ENCODE measurements around the gene GNB3.
"Not testable (repeated sequence)": the region's sequence is repeated elsewhere in the genome, so short reads cannot be mapped to it uniquely, and the experiment has no call there.

GNB3 gene

GRCh38 chr12:6863586-6864321, 23.0 kb downstream of the GNB3 start:
- no peak for DNase-seq

DNA sequence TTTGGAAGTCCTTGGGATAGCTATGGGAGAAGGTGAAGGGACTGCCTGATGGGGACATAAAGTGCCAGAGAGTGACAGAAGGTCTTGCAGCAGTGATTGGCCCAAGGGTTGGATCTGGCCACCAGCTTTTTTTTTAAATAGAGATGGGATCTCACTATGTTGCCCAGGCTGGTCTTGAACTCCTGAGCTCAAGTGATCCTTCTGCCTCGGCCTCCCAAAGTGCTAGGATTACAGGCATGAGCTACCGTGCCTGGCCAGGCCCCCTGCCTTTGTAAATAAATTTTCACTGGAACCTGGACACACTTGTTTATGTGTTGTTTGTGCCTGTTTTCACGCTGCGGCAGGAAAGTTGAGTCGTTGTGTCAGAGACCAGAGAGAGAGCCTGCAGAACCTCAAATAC, 24.6 kb downstream of the GNB3 start:
- not testable (repeated sequence) for DNase-seq

GRCh38 chr12:6866163-6866919, 25.6 kb downstream of the GNB3 start:
- DNase-seq, result no peak

DNA sequence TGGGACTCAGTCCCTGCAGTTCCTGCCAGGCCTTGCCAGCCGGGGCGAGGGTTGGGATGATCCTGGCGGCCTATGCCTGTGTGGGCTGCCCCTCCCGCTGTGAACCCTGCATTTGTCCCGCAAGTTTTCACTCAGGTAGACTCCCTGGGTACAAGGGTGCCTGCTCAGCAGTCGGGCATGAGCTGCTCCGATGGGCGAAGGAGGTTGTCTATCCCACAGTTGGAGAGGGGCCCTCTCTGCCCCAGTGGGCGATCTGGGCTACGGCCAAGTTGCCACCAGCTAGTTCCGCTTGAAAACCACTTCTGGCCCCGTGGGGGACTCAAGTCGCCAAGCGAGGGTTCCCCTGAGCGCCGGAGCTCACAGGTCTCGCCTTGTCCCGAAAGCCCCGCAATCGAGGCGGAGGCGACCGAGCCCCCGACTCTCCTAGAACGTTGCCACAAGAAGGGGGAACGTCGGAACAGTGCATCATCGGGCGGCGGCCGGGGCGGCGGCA, 26.2 kb downstream of the GNB3 start:
- DNase-seq, result no peak

- peak; percentile 89 for DNase-seq
Measured at GRCh38 chr12:6867413-6868210, 26.9 kb downstream of the GNB3 start, which contains the start of gene TPI1. TPI1 (plus strand) TSS chr12:6867531; CDS start chr12:6867567, 36 bp downstream.

GRCh38 chr12:6868211-6869048, 27.7 kb downstream of the GNB3 start:
- DNase-seq, result peak; percentile 11

GRCh38 chr12:6869049-6870021, 28.6 kb downstream of the GNB3 start:
- peak; percentile 90 for DNase-seq

DNA sequence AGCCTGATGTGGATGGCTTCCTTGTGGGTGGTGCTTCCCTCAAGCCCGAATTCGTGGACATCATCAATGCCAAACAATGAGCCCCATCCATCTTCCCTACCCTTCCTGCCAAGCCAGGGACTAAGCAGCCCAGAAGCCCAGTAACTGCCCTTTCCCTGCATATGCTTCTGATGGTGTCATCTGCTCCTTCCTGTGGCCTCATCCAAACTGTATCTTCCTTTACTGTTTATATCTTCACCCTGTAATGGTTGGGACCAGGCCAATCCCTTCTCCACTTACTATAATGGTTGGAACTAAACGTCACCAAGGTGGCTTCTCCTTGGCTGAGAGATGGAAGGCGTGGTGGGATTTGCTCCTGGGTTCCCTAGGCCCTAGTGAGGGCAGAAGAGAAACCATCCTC, 29.6 kb downstream of the GNB3 start:
- not testable (repeated sequence) for DNase-seq

GRCh38 chr12:6871052-6871957, 30.6 kb downstream of the GNB3 start:
- DNase-seq, result peak; percentile 49

GRCh38 chr12:6872073-6873048, 31.6 kb downstream of the GNB3 start:
- DNase-seq, result peak; percentile 90

DNA sequence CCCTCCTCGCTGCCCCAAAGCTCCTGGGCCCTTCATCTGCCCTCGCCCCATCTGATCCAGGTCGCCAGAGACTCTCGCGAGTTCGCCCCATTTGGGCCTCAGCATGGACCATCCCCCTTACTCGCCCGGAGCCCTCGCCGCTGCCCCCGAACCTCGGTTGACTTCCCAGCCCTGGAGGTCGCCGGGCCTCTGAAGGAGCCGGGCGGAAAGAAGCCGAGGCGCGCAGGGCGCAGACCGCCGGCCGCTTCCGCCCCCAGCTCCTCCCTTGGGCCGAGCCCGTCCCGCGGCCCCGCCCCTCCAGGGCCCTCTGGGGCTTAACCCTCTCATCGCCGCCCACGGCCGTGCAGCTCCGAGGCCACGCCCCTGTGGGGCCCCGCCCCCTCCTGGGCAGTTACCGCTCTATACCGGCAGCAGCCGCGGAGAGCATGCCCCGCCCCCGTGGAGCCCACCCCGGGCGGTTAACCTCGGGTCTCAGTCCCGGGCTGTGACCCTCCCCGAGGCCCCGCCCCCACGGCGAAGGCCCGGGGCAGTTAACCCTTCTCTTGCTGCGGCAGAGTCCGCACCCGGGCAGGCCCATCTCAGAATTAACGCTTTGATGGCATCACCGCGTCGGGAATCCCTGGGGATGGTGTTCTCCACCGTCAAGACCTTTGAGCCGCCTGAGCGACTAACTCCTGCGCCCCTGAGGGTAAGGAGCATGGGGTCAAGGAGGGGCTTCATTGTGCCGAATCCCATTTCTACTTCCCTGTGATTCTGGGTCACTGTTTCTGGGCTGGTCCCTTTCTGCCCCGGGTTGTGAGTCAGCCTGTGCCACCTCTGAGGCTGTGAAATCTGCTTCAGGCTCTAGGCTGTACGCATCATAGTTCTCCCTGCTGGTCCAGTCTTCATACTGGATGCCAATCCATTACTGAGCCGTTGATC, 32.6 kb downstream of the GNB3 start, which contains the start of gene SPSB2:
Gene SPSB2 (minus strand): TSS at position 210 of the 921 bp plus-strand sequence. CDS start 402 bp downstream, outside the sequence.
- DNase-seq, result peak; percentile 100

DNA sequence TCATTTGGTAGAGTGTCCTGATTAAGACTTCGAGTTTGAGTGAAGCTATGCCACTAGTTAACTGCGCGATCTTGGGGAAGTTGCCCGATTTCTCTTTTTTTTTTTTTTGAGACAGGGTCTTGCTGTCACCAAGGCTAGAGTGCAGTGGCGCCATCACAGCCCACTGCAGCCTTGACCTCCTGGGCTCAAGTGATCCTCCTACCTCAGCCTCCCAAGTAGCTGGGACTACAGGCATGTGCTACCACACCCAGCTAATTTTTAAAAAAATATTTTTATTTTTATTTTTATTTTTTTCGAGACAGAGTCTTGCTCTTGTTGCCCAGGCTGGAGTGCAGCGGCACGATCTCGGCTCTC, 33.3 kb downstream of the GNB3 start:
- DNase-seq, result not testable (repeated sequence)

DNA sequence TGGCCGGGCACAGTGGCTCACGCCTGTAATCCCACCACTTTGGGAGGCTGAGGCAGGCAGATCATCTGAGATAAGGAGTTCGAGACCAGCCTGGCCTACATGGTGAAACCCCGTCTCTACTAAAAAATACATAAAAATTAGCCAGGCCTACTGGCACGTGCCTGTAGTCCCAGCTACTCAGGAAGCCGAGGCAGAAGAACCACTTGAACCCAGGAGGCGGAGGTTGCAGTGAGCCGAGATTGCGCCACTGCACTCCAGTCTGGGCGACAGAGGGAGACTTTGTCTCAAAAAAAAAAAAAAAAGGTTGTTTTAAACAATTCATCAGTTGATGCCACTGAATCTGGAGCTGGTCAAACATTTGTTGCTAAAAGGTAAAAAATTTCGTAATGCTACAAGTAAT, 39.1 kb downstream of the GNB3 start:
- DNase-seq, result not testable (repeated sequence)

GRCh38 chr12:6883252-6883651, 42.5 kb downstream of the GNB3 start:
- DNase-seq, result no peak

DNA sequence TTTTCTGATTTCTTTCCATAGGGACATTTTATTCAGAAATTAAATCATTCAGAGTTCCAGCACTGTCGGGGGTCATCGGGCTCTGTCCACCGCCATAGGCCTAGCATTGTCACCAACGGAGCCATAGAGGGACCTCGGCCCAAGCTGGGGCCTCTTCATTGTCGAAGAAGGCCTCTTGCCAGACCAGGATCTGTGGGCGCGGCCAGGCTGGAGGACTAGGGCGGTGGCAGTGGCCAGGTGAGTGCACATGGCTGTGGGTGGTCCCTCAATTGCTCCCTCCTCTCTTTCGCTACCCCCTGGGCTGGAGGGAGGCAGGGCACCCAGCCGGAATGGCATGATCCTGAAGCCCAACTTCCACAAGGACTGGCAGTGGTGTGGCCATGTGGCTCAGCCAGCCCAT, 43.0 kb downstream of the GNB3 start:
- DNase-seq, result no peak

GRCh38 chr12:6884539-6884938, 43.8 kb downstream of the GNB3 start:
- no peak for DNase-seq
